GM18502 (cell line): ENCODE results near the gene PTPRN2.
"Not testable (repeated sequence)": the region's sequence is repeated elsewhere in the genome, so short reads cannot be mapped to it uniquely, and the experiment has no call there.

ENCODE experiments used
- ATAC-seq: cut with Tn5 transposase; IDR thresholded peaks from one replicate; pipeline ENCODE4 v1.9.1; 2021; ENCODE audit warnings: mild to moderate bottlenecking; ENCODE audit not compliant: unreplicated experiment, poor library complexity

The PTPRN2 gene

GRCh38 chr7:158536871-158537515 is 50.6 kb downstream of the PTPRN2 start:
- ATAC-seq = no peak

DNA sequence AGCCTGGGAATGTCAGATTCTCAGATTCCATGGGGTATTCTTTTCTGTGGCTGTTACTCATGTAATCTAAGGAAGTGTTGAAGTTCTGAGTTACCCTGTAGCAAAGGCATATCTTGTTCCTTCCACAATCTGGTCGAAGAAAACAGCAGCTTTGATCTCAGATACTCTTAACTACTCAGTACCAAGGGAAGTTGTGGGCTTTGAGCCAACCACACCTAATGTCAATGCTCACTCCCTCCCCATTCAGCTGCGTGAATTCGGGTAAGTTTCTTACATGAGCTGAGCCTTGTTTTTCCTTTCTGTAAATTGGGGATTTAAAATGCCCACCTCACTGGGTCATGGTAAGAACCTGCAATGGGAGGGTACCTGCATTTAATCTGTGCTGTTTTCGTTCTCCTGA is 52.5 kb downstream of the PTPRN2 start:
- ATAC-seq = no peak

DNA sequence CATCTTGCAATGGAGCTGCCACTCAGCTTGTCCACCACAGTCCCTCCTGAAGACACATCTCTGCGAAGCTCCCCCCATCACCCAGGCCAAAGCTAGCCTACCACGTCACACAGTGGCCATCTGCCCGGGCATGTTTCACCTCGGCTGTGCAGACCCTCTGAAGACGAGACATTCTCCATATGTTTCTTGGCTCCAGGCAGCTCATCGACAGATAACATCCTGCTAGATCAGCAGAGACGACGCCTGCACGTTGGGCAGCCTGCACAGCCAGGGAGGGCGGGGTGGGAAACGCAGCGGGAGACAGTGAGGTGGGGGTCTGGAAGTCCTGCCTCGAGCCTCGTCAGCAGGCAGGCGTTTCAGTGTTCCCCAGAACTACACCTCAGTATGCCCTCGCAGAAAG is 53.0 kb downstream of the PTPRN2 start:
- no peak for ATAC-seq

- not testable (repeated sequence) for ATAC-seq
These were observed 53.5 kb downstream of the PTPRN2 start for GRCh38 chr7:158534134-158534515.

DNA sequence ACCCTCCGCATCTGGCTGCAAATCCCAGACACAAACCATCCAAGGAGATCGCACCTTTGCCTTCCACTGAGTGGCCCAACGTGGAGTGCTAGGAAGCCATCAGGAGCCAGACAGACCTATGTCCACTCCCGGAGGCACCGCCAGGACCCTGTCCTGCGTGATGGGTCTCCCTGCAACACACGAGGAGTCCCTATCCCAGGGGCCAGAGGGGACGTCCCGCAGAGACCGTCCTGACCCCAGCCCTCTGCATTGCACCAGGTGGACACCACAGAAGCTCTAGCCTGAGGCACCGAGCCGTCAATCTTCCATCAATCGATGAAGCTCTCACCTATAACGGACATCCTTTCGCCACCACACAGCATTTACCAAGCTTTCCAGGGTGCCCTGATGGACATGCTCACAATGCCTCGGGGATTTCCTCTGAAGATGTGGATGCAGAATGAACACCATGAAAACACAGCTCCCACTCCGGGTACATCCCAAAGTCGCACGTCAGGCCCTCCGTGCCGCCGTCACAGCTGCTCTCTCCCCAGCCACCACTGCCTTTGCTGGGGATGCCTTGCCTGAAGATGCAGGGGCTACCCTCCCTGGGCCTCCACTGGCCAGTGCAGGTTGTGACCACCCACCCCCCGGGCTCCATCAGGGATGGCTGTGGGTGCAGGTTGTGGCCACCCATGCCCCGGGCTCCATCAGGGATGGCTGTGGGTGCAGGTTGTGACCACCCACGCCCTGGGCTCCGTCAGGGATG is 54.1 kb downstream of the PTPRN2 start:
- ATAC-seq = no peak

DNA sequence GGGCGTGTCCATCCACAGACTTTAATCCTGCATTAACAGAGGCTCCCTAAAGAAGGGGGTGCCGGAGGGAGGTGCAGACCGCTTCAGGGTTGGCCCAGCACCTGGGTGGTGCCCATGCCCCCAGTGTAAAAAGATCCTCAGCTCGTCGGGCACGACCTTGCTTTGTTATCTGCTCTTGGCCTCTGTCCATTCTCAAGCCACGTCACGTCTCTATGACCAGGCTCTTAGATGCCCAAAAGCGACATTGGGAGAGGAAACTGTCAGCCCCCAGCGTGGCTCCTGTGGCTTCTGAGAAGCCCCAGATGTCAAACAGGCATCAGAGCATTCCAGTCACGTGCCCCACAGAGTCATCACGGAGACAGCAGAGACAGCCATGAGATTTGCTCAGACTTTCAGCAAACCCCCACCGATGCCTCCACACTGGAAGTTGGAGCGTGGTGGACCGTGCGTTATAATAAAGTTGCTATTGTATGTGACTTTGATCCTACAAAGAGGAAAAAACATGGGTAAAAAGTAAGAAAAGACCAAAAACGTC is 55.5 kb downstream of the PTPRN2 start:
- ATAC-seq = no peak

- ATAC-seq = no peak
These were observed 56.0 kb downstream of the PTPRN2 start for GRCh38 chr7:158531661-158532060.

GRCh38 chr7:158530800-158531609 is 56.6 kb downstream of the PTPRN2 start:
- no peak for ATAC-seq

DNA sequence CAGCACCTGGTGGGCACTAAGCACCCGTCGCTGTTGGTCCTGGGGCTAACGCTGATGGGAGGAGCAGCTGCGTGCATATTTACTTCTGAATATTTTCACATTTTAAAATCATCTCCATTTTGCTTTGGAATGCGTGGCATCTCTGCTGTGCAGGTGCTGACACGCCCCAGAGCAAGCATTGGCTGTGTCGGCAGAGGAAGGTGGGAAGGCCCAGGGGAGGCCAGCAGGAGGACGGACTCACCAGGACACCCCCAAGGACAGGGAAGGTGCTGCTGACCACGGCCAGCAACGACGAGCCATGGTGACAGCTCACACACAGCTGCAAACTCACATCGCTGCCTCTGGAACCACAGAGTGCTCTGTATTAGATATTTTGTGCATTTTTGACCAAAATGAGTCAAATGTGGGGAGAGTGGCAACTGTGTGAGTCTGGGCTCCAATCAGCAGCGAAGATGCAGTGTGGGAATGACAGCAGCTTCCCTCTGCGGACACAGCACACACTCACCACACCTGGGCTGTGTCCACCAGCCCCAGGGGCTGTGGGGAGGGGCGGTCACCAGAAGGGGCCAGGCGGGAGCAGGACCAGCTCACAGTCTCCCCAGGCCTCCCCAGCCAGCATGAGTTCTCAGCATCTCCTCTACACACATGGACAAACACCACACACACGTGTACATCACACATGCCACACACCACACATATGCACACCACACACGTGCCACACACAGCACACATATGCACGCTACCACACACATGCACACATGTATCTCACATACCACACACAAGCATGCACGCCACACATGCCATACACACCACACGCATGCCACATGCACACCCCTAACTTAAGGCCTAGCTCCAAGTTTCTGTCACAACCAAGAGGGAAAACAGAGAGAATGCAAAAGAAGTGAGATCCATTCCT is 58.2 kb downstream of the PTPRN2 start:
- ATAC-seq = no peak

DNA sequence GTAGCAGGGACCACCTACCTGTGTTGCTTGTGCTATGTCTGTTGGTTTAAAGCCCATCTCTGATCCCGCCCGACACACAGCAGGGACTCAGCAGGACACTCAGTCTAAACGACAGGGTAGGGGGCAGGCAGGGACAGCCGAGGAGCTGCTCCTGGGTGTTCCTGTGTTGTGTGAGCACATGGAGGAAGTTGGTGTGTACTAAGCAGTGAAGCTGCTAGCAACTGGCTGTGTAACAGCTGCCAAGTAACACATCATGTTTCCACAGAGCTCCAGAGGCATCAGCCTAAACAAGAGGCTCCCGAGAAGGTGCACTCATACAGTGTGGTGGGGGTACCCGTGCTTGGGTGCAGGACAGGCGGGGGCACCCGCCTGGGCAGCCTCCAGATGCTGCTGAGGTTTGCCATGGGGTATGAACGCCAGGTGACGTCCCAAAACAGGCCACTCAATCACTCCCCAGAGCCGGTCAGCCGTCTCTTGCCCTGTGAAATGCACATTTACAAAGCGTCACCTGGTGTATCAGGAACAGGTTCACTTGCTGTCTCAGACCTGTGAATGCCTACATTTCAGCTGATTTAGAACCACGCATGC is 59.6 kb downstream of the PTPRN2 start:
- ATAC-seq = no peak

GRCh38 chr7:158527495-158527894 is 60.1 kb downstream of the PTPRN2 start:
- no peak for ATAC-seq

- ATAC-seq = no peak
These were observed 60.6 kb downstream of the PTPRN2 start for GRCh38 chr7:158527038-158527437.

- no peak for ATAC-seq
These were observed 61.1 kb downstream of the PTPRN2 start for GRCh38 chr7:158526531-158526930.

- ATAC-seq = no peak
These were observed 61.8 kb downstream of the PTPRN2 start for GRCh38 chr7:158525648-158526484.

DNA sequence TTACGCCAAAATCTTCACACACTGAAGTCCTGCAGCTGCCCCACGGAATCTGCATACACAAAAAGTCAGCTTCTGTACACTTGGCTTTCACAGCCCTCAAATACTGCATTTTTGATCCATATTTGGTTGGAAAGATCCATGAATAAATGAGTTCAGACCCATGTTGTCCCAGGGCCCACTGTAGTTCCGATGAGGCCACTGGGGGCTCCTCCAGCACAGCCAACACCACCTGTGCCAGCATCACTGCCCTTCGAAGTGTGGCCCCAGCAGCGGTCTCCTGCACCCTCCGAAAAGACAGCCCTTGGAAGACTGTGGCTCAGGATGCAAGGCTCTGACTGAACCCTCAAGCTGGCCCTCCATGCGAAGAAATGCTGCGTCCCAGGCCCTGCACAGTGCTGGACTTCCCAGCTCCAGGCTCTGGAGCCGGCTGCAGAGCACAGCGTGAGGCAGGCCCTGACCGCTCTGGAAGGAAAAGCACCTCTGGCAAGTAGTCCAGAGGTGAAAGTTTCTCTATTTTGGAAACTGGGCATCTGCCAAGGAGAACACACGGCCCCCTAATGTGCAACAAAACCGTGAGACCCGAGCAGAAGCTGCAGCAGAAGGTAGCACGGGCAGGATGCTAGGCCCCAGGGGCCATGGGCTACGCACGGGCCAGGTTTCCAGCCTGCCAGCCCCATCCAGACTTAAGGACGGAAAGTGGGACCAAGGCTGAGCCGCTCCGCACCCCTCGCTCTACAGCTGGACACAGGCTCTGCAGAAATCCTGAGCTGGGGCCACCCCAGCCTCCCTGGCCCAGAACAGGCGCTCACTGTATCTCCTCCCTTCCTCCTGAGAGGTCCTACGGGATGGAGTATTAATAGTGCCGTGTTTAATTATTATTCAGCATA is 62.6 kb downstream of the PTPRN2 start:
- no peak for ATAC-seq

DNA sequence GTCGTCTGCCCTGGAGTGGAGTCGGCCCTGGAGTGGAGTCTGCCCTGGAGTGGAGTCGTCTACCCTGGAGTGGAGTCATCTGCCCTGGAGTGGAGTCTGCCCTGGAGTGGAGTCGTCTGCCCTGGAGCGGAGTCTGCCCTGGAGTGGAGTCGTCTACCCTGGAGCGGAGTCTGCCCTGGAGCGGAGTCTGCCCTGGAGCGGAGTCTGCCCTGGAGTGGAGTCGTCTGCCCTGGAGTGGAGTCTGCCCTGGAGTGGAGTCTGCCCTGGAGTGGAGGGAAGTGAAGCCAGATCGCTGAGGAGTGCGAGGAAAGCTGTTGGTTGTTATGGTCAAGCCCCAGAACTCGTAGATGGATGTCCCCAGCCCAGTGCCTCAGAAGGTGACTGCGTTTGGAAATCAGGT is 63.3 kb downstream of the PTPRN2 start:
- ATAC-seq = not testable (repeated sequence)

GRCh38 chr7:158523877-158524276 is 63.7 kb downstream of the PTPRN2 start:
- ATAC-seq = not testable (repeated sequence)
